ENCODE measurements around the gene CTF1.
"Not testable (repeated sequence)": the region's sequence is repeated elsewhere in the genome, so short reads cannot be mapped to it uniquely, and the experiment has no call there.

- not testable (repeated sequence) for TF ChIP-seq ZNF512 (CRISPR knock-in tag; IDR thresholded peaks at IDR 0.05; ENCODE audit: borderline replicate concordance); CTCF (IDR thresholded peaks at IDR 0.05); ELF4 (CRISPR knock-in tag; IDR thresholded peaks at IDR 0.05; ENCODE audit: low read depth); NFYB (CRISPR knock-in tag; conservative IDR thresholded peaks at IDR 0.05; ENCODE audit: low read depth); KAT7 (CRISPR knock-in tag; IDR thresholded peaks at IDR 0.05; ENCODE audit: borderline replicate concordance); ZNF232 (CRISPR knock-in tag; IDR thresholded peaks at IDR 0.05); ZBTB21 (CRISPR knock-in tag; IDR thresholded peaks at IDR 0.05; ENCODE audit: borderline replicate concordance); ESRRA (CRISPR knock-in tag; IDR thresholded peaks at IDR 0.05; ENCODE audit: borderline replicate concordance); MAX (CRISPR knock-in tag; IDR thresholded peaks at IDR 0.05); NR3C1 (CRISPR knock-in tag; conservative IDR thresholded peaks at IDR 0.05; ENCODE audit: low read depth); ZBTB43 (CRISPR knock-in tag; IDR thresholded peaks at IDR 0.05); AR (CRISPR knock-in tag; IDR thresholded peaks at IDR 0.05)
Observed at GRCh38 chr16:30860729-30861128, 35.7 kb upstream of the CTF1 start.
